Mesendoderm (in vitro differentiated cells): ENCODE data around the gene ADAM15.

Experiments used
- DNase-seq: peaks from one replicate; pipeline ENCODE4 v3.0.0; 2013
- H2AK5ac ChIP-seq: 2 replicates; pipeline ENCODE4 v1.6.1; 2013; ENCODE audit warnings: low read length, inconsistent platforms
- H2BK120ac ChIP-seq: 2 replicates; pipeline ENCODE4 v1.6.1; 2013; ENCODE audit warnings: low read depth, mild to moderate bottlenecking, low read length, moderate library complexity, mixed read lengths
- H2BK15ac ChIP-seq: replicated peaks from 2 replicates; pipeline ENCODE4 v1.6.1; 2013; ENCODE audit warnings: low read depth, mild to moderate bottlenecking, moderate library complexity
- H2BK5ac ChIP-seq: 2 replicates; pipeline ENCODE4 v1.6.1; 2013; ENCODE audit warnings: low read length, inconsistent platforms
- H3K18ac ChIP-seq: 2 replicates; pipeline ENCODE4 v1.6.1; 2013; ENCODE audit warnings: mild to moderate bottlenecking, low read length, mixed read lengths
- H3K23ac ChIP-seq: one replicate; pipeline ENCODE4 v1.6.1; 2013; ENCODE audit warnings: low read length
- H3K27ac ChIP-seq: 2 replicates; pipeline ENCODE4 v1.5.1; 2013; ENCODE audit warnings: low read depth, mild to moderate bottlenecking, inconsistent platforms, low read length, moderate library complexity
- H3K27me3 ChIP-seq: 2 replicates; pipeline ENCODE4 v1.6.1; 2013; ENCODE audit warnings: low read length, control low read depth, mild to moderate bottlenecking, inconsistent platforms; ENCODE audit not compliant: insufficient read depth, poor library complexity
- H3K36me3 ChIP-seq: 2 replicates; pipeline ENCODE4 v1.6.1; 2013; ENCODE audit warnings: low read length, inconsistent platforms; ENCODE audit not compliant: control insufficient read depth, insufficient read depth
- H3K4ac ChIP-seq: one replicate; pipeline ENCODE4 v1.6.1; 2013; ENCODE audit warnings: low read depth, mild to moderate bottlenecking, low read length, moderate library complexity
- H3K4me1 ChIP-seq: 2 replicates; pipeline ENCODE4 v1.6.1; 2013; ENCODE audit warnings: low read depth, low read length, inconsistent platforms; ENCODE audit not compliant: control insufficient read depth
- H3K4me2 ChIP-seq: 2 replicates; pipeline ENCODE4 v1.6.1; 2013; ENCODE audit warnings: low read length
- H3K4me3 ChIP-seq: 2 replicates; pipeline ENCODE4 v1.5.1; 2013; ENCODE audit warnings: mild to moderate bottlenecking, low read length
- H3K56ac ChIP-seq: one replicate; pipeline ENCODE4 v1.6.1; 2013; ENCODE audit warnings: low read length
- H3K79me1 ChIP-seq: 2 replicates; pipeline ENCODE4 v1.6.1; 2013; ENCODE audit warnings: low read length, inconsistent platforms
- H3K79me2 ChIP-seq: 2 replicates; pipeline ENCODE4 v1.6.1; 2013; ENCODE audit warnings: mild to moderate bottlenecking, low read length; ENCODE audit not compliant: control insufficient read depth, insufficient read depth
- H3K9ac ChIP-seq: 2 replicates; pipeline ENCODE4 v1.6.1; 2013; ENCODE audit warnings: low read length, inconsistent platforms
- H4K5ac ChIP-seq: one replicate; pipeline ENCODE4 v1.6.1; 2013; ENCODE audit warnings: low read length
- H4K8ac ChIP-seq: one replicate; pipeline ENCODE4 v1.6.1; 2013; ENCODE audit warnings: low read depth, mild to moderate bottlenecking, control low read depth, low read length, moderate library complexity
- WGBS: extraction: QIAGEN DNeasy Blood & Tissue Kit; methylation state at CpG from one replicate; pipeline ENCODE4 v1.1.7; 2013; ENCODE audit warnings: low lambda C conversion rate, missing lambda C conversion rate; ENCODE audit not compliant: insufficient coverage; ENCODE audit errors: extremely low coverage; 5-methylcytosine and 5-hydroxymethylcytosine counted together

Gene ADAM15

DNA sequence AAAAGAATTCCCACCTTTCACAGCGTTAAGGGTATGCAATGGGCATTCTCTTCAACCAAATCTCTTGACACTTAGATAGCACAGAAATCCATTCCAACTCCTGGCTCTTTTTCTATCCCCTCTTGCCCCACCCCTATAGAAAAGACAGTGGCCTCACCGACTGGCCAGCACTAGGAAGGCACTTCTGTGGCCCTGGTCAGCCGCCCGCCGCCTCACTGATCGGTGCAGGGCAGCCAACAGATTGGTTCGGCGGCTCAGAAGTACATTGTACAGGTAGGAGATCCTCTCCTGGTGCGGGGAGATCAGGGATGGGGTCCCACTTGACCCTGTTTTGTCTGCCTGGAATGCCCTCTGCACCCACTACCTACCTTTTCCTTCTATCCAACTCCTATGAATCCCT, 26.8 kb upstream of the ADAM15 start:
- Histone ChIP-seq H2AK5ac (no peak overlapping the region), H3K79me2 (no peaks in the 10 kb centered on the region), H3K4ac (no peak overlapping the region), H3K56ac (no peak overlapping the region), H3K4me2 (no peak overlapping the region), H2BK120ac (no peak overlapping the region), H3K36me3 (no peaks in the 10 kb centered on the region), H3K4me3 (no peak overlapping the region), H3K18ac (no peak overlapping the region), H3K4me1 (no peaks in the 10 kb centered on the region), H3K23ac (no peak overlapping the region), H2BK15ac (no peak overlapping the region), H3K27me3 (no peaks in the 10 kb centered on the region), H2BK5ac (no peak overlapping the region), H3K79me1 (no peaks in the 10 kb centered on the region), H3K27ac (no peak overlapping the region), H4K8ac (no peak overlapping the region), H3K9ac (no peak overlapping the region), H4K5ac (no peak overlapping the region)
- no peak for DNase-seq
- no CpG with 5 or more reads among the region's 9 CpGs for WGBS

DNA sequence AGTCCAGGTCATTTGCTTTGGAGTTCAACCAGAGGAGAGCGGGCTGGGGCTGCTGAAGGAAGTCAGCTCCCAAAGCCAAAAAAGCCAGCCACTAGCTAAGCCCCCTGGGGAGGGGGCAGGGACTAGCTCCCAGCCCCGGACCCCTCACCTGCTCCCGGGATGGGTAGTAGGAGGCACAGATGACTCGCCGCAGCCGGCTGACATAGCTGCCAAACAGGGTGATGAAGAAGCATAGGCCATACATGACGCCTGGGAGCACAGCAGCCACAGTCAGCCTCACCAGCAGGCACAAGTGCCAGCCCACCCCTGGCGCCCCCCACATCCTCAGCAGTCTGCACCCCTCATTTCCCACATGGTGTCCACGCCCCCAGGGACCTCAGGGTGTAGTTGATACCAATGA, 25.0 kb upstream of the ADAM15 start:
- no peak overlapping the region for H2AK5ac ChIP-seq
- DNase-seq = no peak
- no peak overlapping the region for H4K5ac ChIP-seq
- no peak overlapping the region for H3K4me3 ChIP-seq
- no peak overlapping the region for H3K9ac ChIP-seq
- H2BK120ac ChIP-seq = no peak overlapping the region
- H3K4ac ChIP-seq = no peak overlapping the region
- H3K23ac ChIP-seq = no peak overlapping the region
- H3K18ac ChIP-seq = no peak overlapping the region
- H3K27ac ChIP-seq = no peak overlapping the region
- H3K4me1 ChIP-seq = no peaks in the 10 kb centered on the region
- no peak overlapping the region for H3K4me2 ChIP-seq
- H3K79me2 ChIP-seq = no peaks in the 10 kb centered on the region
- no peaks in the 10 kb centered on the region for H3K36me3 ChIP-seq
- H3K79me1 ChIP-seq = no peaks in the 10 kb centered on the region
- no peak overlapping the region for H2BK15ac ChIP-seq
- H2BK5ac ChIP-seq = no peak overlapping the region
- no CpG with 5 or more reads among the region's 9 CpGs for WGBS
- H3K27me3 ChIP-seq = no peaks in the 10 kb centered on the region
- H3K56ac ChIP-seq = no peak overlapping the region
- no peak overlapping the region for H4K8ac ChIP-seq

DNA sequence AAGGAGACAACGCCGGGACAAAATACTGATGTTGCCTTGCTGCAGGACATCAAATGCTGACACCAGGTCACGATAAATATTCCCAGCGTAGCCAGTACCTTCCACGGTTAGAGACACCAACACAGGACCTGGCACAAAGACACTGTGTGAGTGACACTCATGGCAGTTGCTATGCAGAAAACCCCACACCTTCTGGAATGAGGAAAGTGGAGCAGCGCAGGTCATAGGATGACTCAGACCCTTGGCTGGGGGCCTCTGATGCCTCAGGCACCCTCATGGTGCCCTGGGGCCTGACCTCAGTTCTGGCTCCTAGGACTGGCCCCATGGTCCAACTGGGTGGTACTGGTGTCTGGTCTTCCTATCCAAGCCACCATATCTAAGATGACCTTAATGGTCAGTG, 24.5 kb upstream of the ADAM15 start:
- Histone ChIP-seq H3K27ac (no peak overlapping the region), H3K79me1 (no peaks in the 10 kb centered on the region), H4K8ac (no peak overlapping the region), H3K9ac (no peak overlapping the region), H3K27me3 (no peaks in the 10 kb centered on the region), H3K56ac (no peak overlapping the region), H2BK15ac (no peak overlapping the region), H3K18ac (no peak overlapping the region), H2AK5ac (no peak overlapping the region), H3K4me3 (no peak overlapping the region), H2BK5ac (no peak overlapping the region), H3K23ac (no peak overlapping the region), H3K36me3 (no peaks in the 10 kb centered on the region), H2BK120ac (no peak overlapping the region), H3K4me1 (no peaks in the 10 kb centered on the region), H3K4ac (no peak overlapping the region), H4K5ac (no peak overlapping the region), H3K4me2 (no peak overlapping the region), H3K79me2 (no peaks in the 10 kb centered on the region)
- WGBS = no CpG with 5 or more reads among the region's 6 CpGs
- DNase-seq = no peak

DNA sequence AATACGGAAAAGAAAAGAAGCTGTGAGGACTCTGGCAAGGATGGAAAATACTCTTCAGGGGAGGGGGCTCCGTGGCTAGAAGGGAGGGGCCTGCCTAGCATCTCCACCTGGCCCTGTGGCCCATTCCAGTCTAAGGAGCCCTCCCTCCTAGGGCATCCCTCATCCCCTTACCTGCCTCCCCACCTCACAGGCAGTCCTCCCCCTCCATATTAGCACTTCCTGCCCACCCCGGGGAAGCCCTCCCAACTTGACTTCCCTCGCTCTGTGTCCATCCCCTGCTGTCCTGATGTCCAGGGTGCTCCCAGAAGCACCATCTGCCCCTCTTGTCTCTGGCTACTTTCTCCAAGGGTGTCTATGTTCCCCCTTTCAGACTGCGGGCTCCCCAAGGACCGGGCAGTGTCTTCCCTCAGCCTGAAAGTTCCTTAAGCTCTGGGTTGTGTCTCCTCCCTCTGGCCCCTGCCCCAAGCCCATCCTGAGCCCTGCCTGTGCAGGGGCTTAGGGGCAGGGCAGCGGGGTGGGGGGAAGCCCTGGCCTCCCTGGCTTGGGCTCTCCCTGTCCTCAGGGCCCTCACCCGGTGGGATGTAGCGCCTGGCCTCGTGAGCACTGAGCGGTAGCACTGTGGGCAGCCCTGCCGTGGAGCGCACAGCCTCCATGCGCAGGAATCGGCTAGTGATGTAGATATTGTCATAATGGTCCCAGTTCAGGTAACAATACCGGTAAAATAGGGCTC, 21.4 kb upstream of the ADAM15 start:
- Histone ChIP-seq H3K4me2 (no peak overlapping the region), H4K8ac (no peak overlapping the region), H3K9ac (no peak overlapping the region), H2BK15ac (no peak overlapping the region), H3K4ac (no peak overlapping the region), H3K27me3 (no peaks in the 10 kb centered on the region), H2BK120ac (no peak overlapping the region), H3K56ac (no peak overlapping the region), H4K5ac (no peak overlapping the region), H3K4me1 (no peaks in the 10 kb centered on the region), H2AK5ac (no peak overlapping the region), H3K4me3 (no peak overlapping the region), H3K79me2 (no peaks in the 10 kb centered on the region), H3K27ac (no peak overlapping the region), H3K79me1 (no peaks in the 10 kb centered on the region), H2BK5ac (no peak overlapping the region), H3K23ac (no peak overlapping the region), H3K36me3 (no peaks in the 10 kb centered on the region), H3K18ac (no peak overlapping the region)
- no peak for DNase-seq
- no CpG with 5 or more reads among the region's 16 CpGs for WGBS

GRCh38 chr1:155030243-155030795, 20.8 kb upstream of the ADAM15 start:
- Histone ChIP-seq H3K4me2 (no peak overlapping the region), H3K9ac (no peak overlapping the region), H3K27ac (no peak overlapping the region), H3K4ac (no peak overlapping the region), H2BK15ac (no peak overlapping the region), H2AK5ac (no peak overlapping the region), H3K79me2 (no peaks in the 10 kb centered on the region), H3K56ac (no peak overlapping the region), H3K27me3 (no peaks in the 10 kb centered on the region), H3K18ac (no peak overlapping the region), H3K79me1 (no peaks in the 10 kb centered on the region), H3K36me3 (no peaks in the 10 kb centered on the region), H2BK5ac (no peak overlapping the region), H4K8ac (no peak overlapping the region), H2BK120ac (no peak overlapping the region), H4K5ac (no peak overlapping the region), H3K23ac (no peak overlapping the region), H3K4me3 (no peak overlapping the region), H3K4me1 (no peaks in the 10 kb centered on the region)
- no CpG with 5 or more reads among the region's 15 CpGs for WGBS
- no peak for DNase-seq

- no peak overlapping the region for H3K4me2 ChIP-seq
- no peaks in the 10 kb centered on the region for H3K4me1 ChIP-seq
- no peak overlapping the region for H3K9ac ChIP-seq
- DNase-seq = no peak
- H4K8ac ChIP-seq = no peak overlapping the region
- H3K27ac ChIP-seq = no peak overlapping the region
- H4K5ac ChIP-seq = no peak overlapping the region
- H3K4me3 ChIP-seq = no peak overlapping the region
- no peaks in the 10 kb centered on the region for H3K79me2 ChIP-seq
- H3K23ac ChIP-seq = no peak overlapping the region
- no peak overlapping the region for H2BK5ac ChIP-seq
- H2AK5ac ChIP-seq = no peak overlapping the region
- no peak overlapping the region for H2BK15ac ChIP-seq
- no peak overlapping the region for H3K18ac ChIP-seq
- no peaks in the 10 kb centered on the region for H3K79me1 ChIP-seq
- H3K56ac ChIP-seq = no peak overlapping the region
- H2BK120ac ChIP-seq = no peak overlapping the region
- H3K36me3 ChIP-seq = no peaks in the 10 kb centered on the region
- H3K4ac ChIP-seq = no peak overlapping the region
- no CpG with 5 or more reads among the region's 11 CpGs for whole genome bisulfite sequencing
- no peaks in the 10 kb centered on the region for H3K27me3 ChIP-seq
Observed at GRCh38 chr1:155030899-155031298, 20.2 kb upstream of the ADAM15 start.
